GM12878 (cell line): ENCODE results near the gene CCDC88C. TPM values are rescaled to one million over a fixed set of nuclear protein-coding genes. Genes with fewer than 3 reads are reported as not detected.
A peak's percentile ranks its signal among the peaks of the same experiment; 100 is the strongest.

Experiments used
- ASH2L ChIP-seq: fragments of 300-600, 200-600 bp; sonication (generic); IDR thresholded peaks from 2 replicates; pipeline ENCODE4 v1.6.1; 2017; ENCODE audit warnings: low read depth, mild to moderate bottlenecking, borderline replicate concordance
- ATF2 ChIP-seq: IDR thresholded peaks from 2 replicates; pipeline ENCODE4 v1.6.1; 2012; ENCODE audit warnings: low read length, inconsistent platforms
- BACH1 ChIP-seq: fragments of 450-650 bp; IDR thresholded peaks from 2 replicates; pipeline ENCODE4 v1.6.1; 2017; ENCODE audit warnings: mild to moderate bottlenecking, borderline replicate concordance
- BCL3 ChIP-seq: IDR thresholded peaks from 2 replicates; pipeline ENCODE4 v1.6.1; 2011; ENCODE audit warnings: borderline replicate concordance, low read depth, mild to moderate bottlenecking, moderate library complexity, low read length; ENCODE audit not compliant: insufficient read depth, poor library complexity, severe bottlenecking
- BHLHE40 ChIP-seq, 2 experiments: fragments of 450-650 bp in 1 of 2; IDR thresholded peaks; 2 replicates each; pipeline ENCODE4 v1.6.1; 2011 to 2017; ENCODE audit warnings: low read depth in 2 of 2, borderline replicate concordance in 1 of 2, improper control_type of control experiment in 1 of 2, low read length in 1 of 2, mild to moderate bottlenecking in 1 of 2
- CBFB ChIP-seq: IDR thresholded peaks from 2 replicates; pipeline ENCODE4 v1.6.1; 2016; ENCODE audit warnings: antibody characterized with exemption, low read depth
- CHD1 ChIP-seq: IDR thresholded peaks from 2 replicates; pipeline ENCODE4 v1.6.1; 2012; ENCODE audit warnings: low read depth, low read length, improper control_type of control experiment
- HSF1 ChIP-seq: fragments of 150-350 bp; IDR thresholded peaks from 2 replicates; pipeline ENCODE4 v1.6.1; 2014; ENCODE audit warnings: mild to moderate bottlenecking, low read depth, low read length
- MEF2A ChIP-seq: IDR thresholded peaks from 2 replicates; pipeline ENCODE4 v1.6.1; 2011; ENCODE audit warnings: low read depth, mild to moderate bottlenecking, low read length, moderate library complexity; ENCODE audit not compliant: insufficient read depth
- NFYA ChIP-seq: IDR thresholded peaks from 2 replicates; pipeline ENCODE4 v1.6.1; 2011; ENCODE audit warnings: low read depth, mild to moderate bottlenecking, low read length, improper control_type of control experiment, borderline replicate concordance
- NR2C2 ChIP-seq: IDR thresholded peaks from 2 replicates; pipeline ENCODE4 v1.6.1; 2011; ENCODE audit warnings: borderline replicate concordance, low read depth; ENCODE audit not compliant: control insufficient read depth, insufficient read length
- NRF1 ChIP-seq: conservative IDR thresholded peaks from 2 replicates; pipeline ENCODE4 v1.6.1; 2011; ENCODE audit warnings: mild to moderate bottlenecking, low read depth, low read length, improper control_type of control experiment
- POU2F2 ChIP-seq: IDR thresholded peaks from 3 replicates; pipeline ENCODE4 v1.6.1; 2011; ENCODE audit warnings: low read depth, mild to moderate bottlenecking, low read length, borderline replicate concordance
- RFX5 ChIP-seq: IDR thresholded peaks from 2 replicates; pipeline ENCODE4 v1.6.1; 2011; ENCODE audit warnings: low read depth, low read length, improper control_type of control experiment
- SIX5 ChIP-seq: IDR thresholded peaks from 2 replicates; pipeline ENCODE4 v1.6.1; 2011; ENCODE audit warnings: mild to moderate bottlenecking, low read depth, low read length, moderate library complexity; ENCODE audit not compliant: severe bottlenecking
- SRF ChIP-seq, 2 experiments: IDR thresholded peaks; 2 replicates each; pipeline ENCODE4 v1.6.1; 2011; ENCODE audit warnings: low read depth in 2 of 2, low read length in 2 of 2, mild to moderate bottlenecking in 1 of 2, moderate library complexity in 1 of 2
- STAT1 ChIP-seq: fragments of 450-650 bp; conservative IDR thresholded peaks from 2 replicates; pipeline ENCODE4 v1.6.1; 2014; ENCODE audit warnings: antibody characterized with exemption, mild to moderate bottlenecking
- YBX1 ChIP-seq: fragments of 450-650 bp; IDR thresholded peaks from 2 replicates; pipeline ENCODE4 v1.6.1; 2016; ENCODE audit warnings: antibody characterized with exemption
- ZNF384 ChIP-seq: IDR thresholded peaks from 2 replicates; pipeline ENCODE4 v1.6.1; 2012; ENCODE audit warnings: low read depth, mild to moderate bottlenecking, low read length, improper control_type of control experiment, borderline replicate concordance
- ZNF687 ChIP-seq: fragments of 450-650 bp; IDR thresholded peaks from 2 replicates; pipeline ENCODE4 v1.6.1; 2017; ENCODE audit warnings: mild to moderate bottlenecking, moderate library complexity
- polyA plus RNA-seq, 11 experiments: library from polyadenylated mRNA; depleted of rRNA in 4 of 11; unstranded in 6 of 11; stranded (reverse) in 5 of 11; fragments of >200 nt; fragmentation: Nextera tagmentation in 4 of 11; fragmentation: Illumina TruSeq in 1 of 11; extraction: Ambion mirVana in 4 of 11; extraction: Trizol in 1 of 11; gene quantifications; 1 replicate in 1 of 11; 2 replicates in 10 of 11; pipeline versions ENCODE4 v1.2.1 to v1.2.3, GENCODE V29; 2011 to 2016; ENCODE audit warnings: inconsistent platforms in 2 of 11, missing spikeins in 2 of 11, low read depth in 1 of 11
- total RNA-seq, 4 experiments: library from RNA; depleted of rRNA in 3 of 4; stranded (reverse); fragments of >200 nt in 3 of 4; fragmentation: Illumina TruSeq in 1 of 4; extraction: Trizol in 1 of 4; gene quantifications; 2 replicates each; pipeline versions ENCODE4 v1.2.1 to v1.2.3, GENCODE V29; 2013 to 2021

CCDC88C gene
- total and polyA plus RNA-seq, 10 of the 15 experiments (the other 5 are each of a cell fraction or from before 2014, with no cell fraction given) = 4.0 to 79.6 (median 36.6) TPM

- TF ChIP-seq HSF1 = no peak
- TF ChIP-seq RFX5 = peak; percentile 60; the same call in 1 of the 2 replicates
- no peak for TF ChIP-seq NR2C2
- TF ChIP-seq YBX1 = no peak
- no peak; the same call in 2 of the 3 replicates for TF ChIP-seq POU2F2
- TF ChIP-seq ATF2 = no peak
- TF ChIP-seq ZNF384 = no peak
- 0 out of 2 replicates have a peak, but pooled peaks have one; percentile 31 for TF ChIP-seq BACH1
- TF ChIP-seq SIX5 = no peak
- TF ChIP-seq MEF2A = peak; percentile 95
- TF ChIP-seq BHLHE40 (IDR thresholded peaks at IDR 0.05; ENCODE audit: borderline replicate concordance in 1 of 2, low read depth in 2 of 2, low read length in 1 of 2) = peak; percentile 64 to 88
- TF ChIP-seq NFYA = no peak
- peak; percentile 90 for TF ChIP-seq ZNF687
- peak; percentile 94 for TF ChIP-seq CBFB
- TF ChIP-seq CHD1 = no peak
- TF ChIP-seq STAT1 = no peak
- peak; percentile 37 for TF ChIP-seq BCL3
- no peak for TF ChIP-seq NRF1
- no peak for TF ChIP-seq ASH2L
- no peak for TF ChIP-seq SRF (IDR thresholded peaks at IDR 0.05; ENCODE audit: low read depth in 2 of 2, low read length in 2 of 2)
Measured at GRCh38 chr14:91367173-91368171, 50.1 kb downstream of the CCDC88C start (continued).
